ENCODE measurements around the gene ZNRF3.

The ZNRF3 gene

GRCh38 chr22:29044657-29045176, 161.3 kb downstream of the ZNRF3 start:
- no peak for DNase-seq

- DNase-seq: no peak
Measured at GRCh38 chr22:29048822-29049654, 165.7 kb downstream of the ZNRF3 start.

GRCh38 chr22:29049655-29050263, 166.4 kb downstream of the ZNRF3 start:
- DNase-seq: no peak

- DNase-seq: no peak
Measured at GRCh38 chr22:29050457-29050856, 167.1 kb downstream of the ZNRF3 start.

- DNase-seq: no peak
Measured at GRCh38 chr22:29053048-29053702, 169.8 kb downstream of the ZNRF3 start.

GRCh38 chr22:29054251-29054767, 170.9 kb downstream of the ZNRF3 start:
- DNase-seq: no peak

GRCh38 chr22:29055192-29055830, 171.9 kb downstream of the ZNRF3 start:
- DNase-seq: no peak

GRCh38 chr22:29056472-29056871, 173.1 kb downstream of the ZNRF3 start:
- DNase-seq: no peak

GRCh38 chr22:29060251-29060869, 177.0 kb downstream of the ZNRF3 start:
- no peak for DNase-seq

GRCh38 chr22:29060931-29061330, 177.6 kb downstream of the ZNRF3 start:
- no peak for DNase-seq

GRCh38 chr22:29061773-29062172, 178.4 kb downstream of the ZNRF3 start, which contains the start of gene C22orf31:
C22orf31 (minus strand) TSS chr22:29061831; CDS start chr22:29061792, 39 bp downstream.
- DNase-seq: no peak

GRCh38 chr22:29062286-29062821, 179.0 kb downstream of the ZNRF3 start:
- no peak for DNase-seq

GRCh38 chr22:29065468-29066190, 182.3 kb downstream of the ZNRF3 start:
- DNase-seq: no peak

- DNase-seq: no peak
Measured at GRCh38 chr22:29069463-29069862, 186.1 kb downstream of the ZNRF3 start.

- DNase-seq: no peak
Measured at GRCh38 chr22:29070490-29070889, 187.1 kb downstream of the ZNRF3 start.

- DNase-seq: no peak
Measured at GRCh38 chr22:29071261-29072045, 188.1 kb downstream of the ZNRF3 start.

- DNase-seq: no peak
Measured at GRCh38 chr22:29072193-29072978, 189.0 kb downstream of the ZNRF3 start.

GRCh38 chr22:29072979-29073617, 189.7 kb downstream of the ZNRF3 start, which contains the start of gene KREMEN1:
KREMEN1 (plus strand) TSS chr22:29073035; CDS start chr22:29073131, 96 bp downstream.
- DNase-seq: no peak

All from NK-92 treated with Interleukin-12 subunit alpha and Interleukin-12 subunit beta, amount 100 ng/mL, for 24 hours (cell line).